ENCODE data around the gene COL17A1. TPM values are rescaled to one million over a fixed set of nuclear protein-coding genes. Genes with fewer than 3 reads are reported as not detected.
A peak's percentile ranks its signal among the peaks of the same experiment; 100 is the strongest.

COL17A1 gene
- total RNA-seq, 1 donor from 2014 or later = 10.1 TPM

DNA sequence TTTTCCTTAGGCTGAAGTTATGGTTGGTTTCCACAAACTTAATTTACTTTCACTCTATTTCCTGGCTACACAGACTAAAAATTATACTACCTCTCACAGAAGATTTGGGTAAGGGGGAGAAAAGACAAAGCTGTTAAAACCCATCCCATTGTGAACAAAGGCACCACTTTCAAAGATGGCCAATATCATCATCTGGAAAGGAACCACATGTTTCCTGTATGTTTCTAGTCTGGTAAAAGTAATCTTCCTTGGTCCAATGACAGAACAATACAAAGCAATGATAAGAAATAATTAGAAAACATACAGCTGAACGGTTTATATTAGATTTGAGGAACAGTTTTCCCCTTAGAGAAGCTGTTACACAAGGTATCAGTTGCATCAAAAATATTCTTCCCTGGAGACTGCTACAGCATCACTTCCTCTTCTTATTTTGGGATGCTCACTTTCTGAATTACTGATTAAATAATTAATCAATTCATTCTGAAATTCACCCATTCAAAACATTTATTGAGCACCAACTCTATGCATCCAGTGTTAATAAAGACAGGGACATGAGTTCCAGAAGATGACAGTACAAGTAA, 27.8 kb upstream of the COL17A1 start:
- Mint-ChIP-seq H3K27ac (ENCODE audit: unreplicated experiment) (peak overlapping the region; percentile 47), H3K4me3 (ENCODE audit: unreplicated experiment) (no peak overlapping the region), H3K9me3 (ENCODE audit: unreplicated experiment) (no peaks in the 10 kb centered on the region), H3K4me1 (ENCODE audit: low read depth, unreplicated experiment) (peaks cover 22% of the 10 kb centered on the region), H3K27me3 (ENCODE audit: low read depth, unreplicated experiment) (no peaks in the 10 kb centered on the region), H3K36me3 (ENCODE audit: low read depth, unreplicated experiment) (no peaks in the 10 kb centered on the region)
- Histone ChIP-seq H4K20me1 (ENCODE audit: insufficient read depth, low read length) (no peaks in the 10 kb centered on the region), H3K27ac (ENCODE audit: low read depth, low read length) (no peak overlapping the region), H3K4me2 (ENCODE audit: low read length) (no peak overlapping the region), H3K36me3 (ENCODE audit: insufficient read depth, low read length) (no peaks in the 10 kb centered on the region), H3K4me1 (ENCODE audit: insufficient read depth, low read length) (peaks cover 7% of the 10 kb centered on the region), H3K4me3 (ENCODE audit: insufficient read depth, low read depth, low read length) (no peak overlapping the region), H3K27me3 (ENCODE audit: insufficient read depth, low read length) (no peaks in the 10 kb centered on the region), H3K79me2 (ENCODE audit: insufficient read depth, low read length) (no peaks in the 10 kb centered on the region), H3K9ac (ENCODE audit: low read length) (no peak overlapping the region), H3K9me3 (ENCODE audit: insufficient read depth, low read depth, low read length) (no peaks in the 10 kb centered on the region), H2AFZ (ENCODE audit: low read depth, low read length) (no peak overlapping the region)
- no peak for FAIRE-seq
- DNase-seq (ENCODE audit: low read depth) = no peak
- TF ChIP-seq EZH2 (IDR thresholded peaks at IDR 0.05; ENCODE audit: insufficient read depth, low read length) = no peak
- TF ChIP-seq, protein P1, sequence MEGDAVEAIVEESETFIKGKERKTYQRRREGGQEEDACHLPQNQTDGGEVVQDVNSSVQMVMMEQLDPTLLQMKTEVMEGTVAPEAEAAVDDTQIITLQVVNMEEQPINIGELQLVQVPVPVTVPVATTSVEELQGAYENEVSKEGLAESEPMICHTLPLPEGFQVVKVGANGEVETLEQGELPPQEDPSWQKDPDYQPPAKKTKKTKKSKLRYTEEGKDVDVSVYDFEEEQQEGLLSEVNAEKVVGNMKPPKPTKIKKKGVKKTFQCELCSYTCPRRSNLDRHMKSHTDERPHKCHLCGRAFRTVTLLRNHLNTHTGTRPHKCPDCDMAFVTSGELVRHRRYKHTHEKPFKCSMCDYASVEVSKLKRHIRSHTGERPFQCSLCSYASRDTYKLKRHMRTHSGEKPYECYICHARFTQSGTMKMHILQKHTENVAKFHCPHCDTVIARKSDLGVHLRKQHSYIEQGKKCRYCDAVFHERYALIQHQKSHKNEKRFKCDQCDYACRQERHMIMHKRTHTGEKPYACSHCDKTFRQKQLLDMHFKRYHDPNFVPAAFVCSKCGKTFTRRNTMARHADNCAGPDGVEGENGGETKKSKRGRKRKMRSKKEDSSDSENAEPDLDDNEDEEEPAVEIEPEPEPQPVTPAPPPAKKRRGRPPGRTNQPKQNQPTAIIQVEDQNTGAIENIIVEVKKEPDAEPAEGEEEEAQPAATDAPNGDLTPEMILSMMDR (IDR thresholded peaks at IDR 0.05; ENCODE audit: insufficient read depth, low read depth, low read length) = no peak

DNA sequence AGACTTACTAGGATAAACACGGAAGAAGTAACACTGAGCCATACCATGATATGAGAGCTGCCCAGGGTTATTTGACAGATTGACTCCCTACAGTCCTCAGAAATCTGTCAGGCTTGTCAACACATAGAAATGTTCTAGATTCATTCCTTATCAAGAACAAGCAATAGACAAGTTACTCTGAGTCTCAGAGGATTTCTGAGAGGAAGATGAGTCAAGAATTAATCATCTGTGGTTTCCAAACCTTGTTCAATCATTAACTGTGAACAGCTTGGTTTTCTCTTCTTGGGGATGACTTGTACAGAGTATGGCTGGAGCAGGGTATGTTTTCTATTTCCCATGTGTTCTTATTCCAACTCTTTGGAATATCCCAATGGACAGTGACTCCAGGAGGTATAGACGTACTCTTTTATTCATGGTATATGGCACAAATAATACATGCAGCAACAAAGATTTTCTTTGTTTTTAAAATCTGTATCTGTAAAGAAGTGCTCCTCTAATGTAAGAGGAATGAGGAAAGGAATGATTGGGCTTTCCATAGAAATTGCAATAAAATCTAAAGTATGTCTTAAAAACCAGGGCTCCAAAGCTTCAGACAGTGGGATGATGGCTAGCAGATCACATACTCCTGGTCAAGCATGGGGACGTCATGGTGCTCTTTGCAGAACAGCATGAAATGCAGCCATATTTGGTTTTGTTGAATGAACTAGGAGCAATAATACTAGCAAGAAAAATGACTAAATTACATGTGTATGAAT, 24.4 kb upstream of the COL17A1 start:
- DNase-seq (ENCODE audit: low read depth) (peak; percentile 80), FAIRE-seq (peak; percentile 100)
- Mint-ChIP-seq H3K9me3 (ENCODE audit: unreplicated experiment) (no peaks in the 10 kb centered on the region), H3K4me3 (ENCODE audit: unreplicated experiment) (no peak overlapping the region), H3K27ac (ENCODE audit: unreplicated experiment) (peak overlapping the region; percentile 91), H3K4me1 (ENCODE audit: low read depth, unreplicated experiment) (peaks cover 13% of the 10 kb centered on the region), H3K27me3 (ENCODE audit: low read depth, unreplicated experiment) (no peaks in the 10 kb centered on the region), H3K36me3 (ENCODE audit: low read depth, unreplicated experiment) (no peaks in the 10 kb centered on the region)
- TF ChIP-seq, protein P1 (IDR thresholded peaks at IDR 0.05; ENCODE audit: insufficient read depth, low read depth, low read length) = no peak
- TF ChIP-seq EZH2 (IDR thresholded peaks at IDR 0.05; ENCODE audit: insufficient read depth, low read length) = no peak
- Histone ChIP-seq H3K4me2 (ENCODE audit: low read length) (peak overlapping the region; percentile 37), H4K20me1 (ENCODE audit: insufficient read depth, low read length) (no peaks in the 10 kb centered on the region), H3K9me3 (ENCODE audit: insufficient read depth, low read depth, low read length) (no peaks in the 10 kb centered on the region), H3K36me3 (ENCODE audit: insufficient read depth, low read length) (no peaks in the 10 kb centered on the region), H3K27me3 (ENCODE audit: insufficient read depth, low read length) (no peaks in the 10 kb centered on the region), H3K4me1 (ENCODE audit: insufficient read depth, low read length) (no peaks in the 10 kb centered on the region), H3K79me2 (ENCODE audit: insufficient read depth, low read length) (no peaks in the 10 kb centered on the region), H3K9ac (ENCODE audit: low read length) (no peak overlapping the region), H3K27ac (ENCODE audit: low read depth, low read length) (peak overlapping the region; percentile 50), H2AFZ (ENCODE audit: low read depth, low read length) (no peak overlapping the region), H3K4me3 (ENCODE audit: insufficient read depth, low read depth, low read length) (no peak overlapping the region)

DNA sequence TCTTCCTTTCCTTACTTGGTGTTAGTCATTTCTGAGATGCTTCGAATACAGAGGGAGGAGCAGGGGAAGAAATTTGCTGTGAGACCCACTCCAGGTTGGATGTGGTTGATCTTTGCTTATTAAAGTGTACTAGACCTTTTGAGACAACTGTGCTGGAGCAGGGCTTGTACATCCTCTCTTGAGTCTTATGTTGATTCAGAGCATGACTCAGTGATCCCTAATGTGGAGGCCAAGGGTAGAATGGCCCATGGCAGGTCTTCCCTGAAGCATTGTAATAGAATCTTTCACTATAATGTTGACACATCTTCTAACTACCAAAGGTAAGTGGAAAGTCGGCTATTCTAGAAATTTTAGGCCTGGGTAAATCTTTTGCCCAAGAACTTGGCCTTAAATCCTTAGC, 19.2 kb upstream of the COL17A1 start:
- Histone ChIP-seq H3K36me3 (ENCODE audit: insufficient read depth, low read length) (no peaks in the 10 kb centered on the region), H3K4me1 (ENCODE audit: insufficient read depth, low read length) (no peaks in the 10 kb centered on the region), H3K4me3 (ENCODE audit: insufficient read depth, low read depth, low read length) (no peak overlapping the region), H3K27me3 (ENCODE audit: insufficient read depth, low read length) (no peaks in the 10 kb centered on the region), H3K79me2 (ENCODE audit: insufficient read depth, low read length) (no peaks in the 10 kb centered on the region), H2AFZ (ENCODE audit: low read depth, low read length) (no peak overlapping the region), H3K27ac (ENCODE audit: low read depth, low read length) (no peak overlapping the region), H3K4me2 (ENCODE audit: low read length) (no peak overlapping the region), H4K20me1 (ENCODE audit: insufficient read depth, low read length) (no peaks in the 10 kb centered on the region), H3K9ac (ENCODE audit: low read length) (no peak overlapping the region), H3K9me3 (ENCODE audit: insufficient read depth, low read depth, low read length) (no peaks in the 10 kb centered on the region)
- Mint-ChIP-seq H3K27ac (ENCODE audit: unreplicated experiment) (no peak overlapping the region), H3K4me1 (ENCODE audit: low read depth, unreplicated experiment) (peaks cover 13% of the 10 kb centered on the region), H3K27me3 (ENCODE audit: low read depth, unreplicated experiment) (peaks cover 2% of the 10 kb centered on the region), H3K9me3 (ENCODE audit: unreplicated experiment) (no peaks in the 10 kb centered on the region), H3K4me3 (ENCODE audit: unreplicated experiment) (no peak overlapping the region), H3K36me3 (ENCODE audit: low read depth, unreplicated experiment) (peaks cover 2% of the 10 kb centered on the region)
- FAIRE-seq (no peak), DNase-seq (ENCODE audit: low read depth) (no peak)
- no peak for TF ChIP-seq EZH2 (IDR thresholded peaks at IDR 0.05; ENCODE audit: insufficient read depth, low read length)
- TF ChIP-seq, protein P1 (IDR thresholded peaks at IDR 0.05; ENCODE audit: insufficient read depth, low read depth, low read length) = no peak
